Erythroblast (primary cell): Measurements from ENCODE around the gene AP3D1.

Experiments used
- GATA1 ChIP-seq: IDR thresholded peaks from 2 replicates; pipeline ENCODE4 v1.6.1; 2011; ENCODE audit warnings: low read depth, mild to moderate bottlenecking, control low read depth, low read length, moderate library complexity
- POLR2A ChIP-seq: IDR thresholded peaks from 2 replicates; pipeline ENCODE4 v1.6.1; 2011; ENCODE audit warnings: mild to moderate bottlenecking, low read length

- TF ChIP-seq POLR2A, result peak; percentile 30
- no peak for TF ChIP-seq GATA1
Measured at GRCh38 chr19:2151339-2152229, at the start of gene AP3D1.
